Nephron (organoid): ENCODE measurements around the gene ASPG.

Experiments used
- H3K27ac Mint-ChIP-seq, 3 experiments: 2 replicates each; pipeline ENCODE4 v1.8.0; 2020; ENCODE audit warnings: mixed read lengths in 3 of 3, mild to moderate bottlenecking in 2 of 3, moderate library complexity in 1 of 3
- H3K27me3 Mint-ChIP-seq: 2 replicates; pipeline ENCODE4 v1.8.0; 2021; ENCODE audit warnings: low read depth, mild to moderate bottlenecking, moderate library complexity, mixed read lengths
- H3K36me3 Mint-ChIP-seq: 2 replicates; pipeline ENCODE4 v1.8.0; 2020; ENCODE audit warnings: low read depth, mixed read lengths
- H3K4me1 Mint-ChIP-seq: 2 replicates; pipeline ENCODE4 v1.8.0; 2020; ENCODE audit warnings: mixed read lengths
- H3K4me3 Mint-ChIP-seq, 3 experiments: 2 replicates each; pipeline ENCODE4 v1.8.0; 2020; ENCODE audit warnings: mild to moderate bottlenecking in 3 of 3, mixed read lengths in 3 of 3, moderate library complexity in 2 of 3
- H3K9me3 Mint-ChIP-seq: 2 replicates; pipeline ENCODE4 v1.8.0; 2020; ENCODE audit warnings: mixed read lengths
- CTCF ChIP-seq, 3 experiments: fragments of 200-600 bp; sonication (generic); IDR thresholded peaks; one replicate each; pipeline ENCODE4 v1.5.0; 2021; ENCODE audit warnings: antibody characterized with exemption in 3 of 3; ENCODE audit not compliant: unreplicated experiment in 3 of 3

The ASPG gene

GRCh38 chr14:104101086-104101621 lies 15.7 kb downstream of the ASPG start:
- no peak for TF ChIP-seq CTCF (IDR thresholded peaks at IDR 0.05; ENCODE audit: unreplicated experiment in 3 of 3)
- H3K4me3 Mint-ChIP-seq, result no peak overlapping the region
- H3K9me3 Mint-ChIP-seq, result no peaks in the 10 kb centered on the region
- no peaks in the 10 kb centered on the region for H3K27me3 Mint-ChIP-seq
- no peaks in the 10 kb centered on the region for H3K4me1 Mint-ChIP-seq
- H3K36me3 Mint-ChIP-seq, result no peaks in the 10 kb centered on the region
- no peak overlapping the region for H3K27ac Mint-ChIP-seq

GRCh38 chr14:104101651-104102281 lies 16.3 kb downstream of the ASPG start:
- no peaks in the 10 kb centered on the region for H3K27me3 Mint-ChIP-seq
- H3K36me3 Mint-ChIP-seq, result no peaks in the 10 kb centered on the region
- no peaks in the 10 kb centered on the region for H3K9me3 Mint-ChIP-seq
- H3K27ac Mint-ChIP-seq, result no peak overlapping the region
- no peak overlapping the region for H3K4me3 Mint-ChIP-seq
- no peaks in the 10 kb centered on the region for H3K4me1 Mint-ChIP-seq
- no peak for TF ChIP-seq CTCF (IDR thresholded peaks at IDR 0.05; ENCODE audit: unreplicated experiment in 3 of 3)

GRCh38 chr14:104102282-104102914 lies 16.9 kb downstream of the ASPG start:
- no peak for TF ChIP-seq CTCF (IDR thresholded peaks at IDR 0.05; ENCODE audit: unreplicated experiment in 3 of 3)
- no peaks in the 10 kb centered on the region for H3K9me3 Mint-ChIP-seq
- H3K36me3 Mint-ChIP-seq, result no peaks in the 10 kb centered on the region
- H3K4me1 Mint-ChIP-seq, result no peaks in the 10 kb centered on the region
- H3K27me3 Mint-ChIP-seq, result no peaks in the 10 kb centered on the region
- H3K27ac Mint-ChIP-seq, result no peak overlapping the region
- H3K4me3 Mint-ChIP-seq, result no peak overlapping the region

GRCh38 chr14:104103061-104103445 lies 17.6 kb downstream of the ASPG start:
- H3K27me3 Mint-ChIP-seq, result no peaks in the 10 kb centered on the region
- no peak for TF ChIP-seq CTCF (IDR thresholded peaks at IDR 0.05; ENCODE audit: unreplicated experiment in 3 of 3)
- H3K36me3 Mint-ChIP-seq, result no peaks in the 10 kb centered on the region
- no peak overlapping the region for H3K4me3 Mint-ChIP-seq
- no peak overlapping the region for H3K27ac Mint-ChIP-seq
- H3K4me1 Mint-ChIP-seq, result no peaks in the 10 kb centered on the region
- H3K9me3 Mint-ChIP-seq, result no peaks in the 10 kb centered on the region

GRCh38 chr14:104103446-104104075 lies 18.1 kb downstream of the ASPG start:
- Mint-ChIP-seq H3K4me1 (no peaks in the 10 kb centered on the region), H3K9me3 (no peaks in the 10 kb centered on the region), H3K27ac (no peak overlapping the region), H3K27me3 (no peaks in the 10 kb centered on the region), H3K36me3 (no peaks in the 10 kb centered on the region), H3K4me3 (no peak overlapping the region)
- TF ChIP-seq CTCF (IDR thresholded peaks at IDR 0.05; ENCODE audit: unreplicated experiment in 3 of 3), result no peak
